Daoy (cell line): ENCODE measurements around the gene CCT6A. TPM values are rescaled to one million over a fixed set of nuclear protein-coding genes. Genes with fewer than 3 reads are reported as not detected.
A peak's percentile ranks its signal among the peaks of the same experiment; 100 is the strongest.
"Not testable (repeated sequence)": the region's sequence is repeated elsewhere in the genome, so short reads cannot be mapped to it uniquely, and the experiment has no call there.

Source experiments
- DNase-seq: peaks from one replicate; pipeline ENCODE4 v3.0.0-alpha.2; 2015; ENCODE audit warnings: low read depth
- total RNA-seq: library from RNA; depleted of rRNA; stranded (reverse); fragments of >200 nt; shearing (Covaris generic); gene quantifications from 2 replicates; pipeline ENCODE4 v1.2.3, GENCODE V29; 2014

The CCT6A gene
- total RNA-seq, 1 experiment from 2014 or later: 1,003 TPM

DNA sequence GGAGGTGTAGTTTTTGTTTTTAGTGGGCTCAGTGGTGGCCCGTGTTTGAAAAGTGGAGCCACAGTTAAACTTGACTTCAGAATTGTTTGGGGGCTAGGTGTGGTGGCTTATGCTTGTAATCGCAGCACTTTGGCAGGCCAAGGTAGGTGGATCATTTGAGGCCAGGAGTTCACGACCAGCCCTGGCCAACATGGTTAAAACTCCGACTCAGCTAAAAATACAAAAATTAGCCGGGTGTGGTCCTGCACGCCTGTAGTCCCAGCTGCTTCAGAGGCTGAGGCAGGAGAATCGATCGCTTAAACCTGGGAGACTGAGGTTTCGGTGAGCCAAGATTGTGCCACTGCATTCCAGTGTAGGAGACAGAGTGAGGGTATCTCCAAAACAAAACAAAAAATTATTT, 1.8 kb downstream of the CCT6A start:
- no peak for DNase-seq

DNA sequence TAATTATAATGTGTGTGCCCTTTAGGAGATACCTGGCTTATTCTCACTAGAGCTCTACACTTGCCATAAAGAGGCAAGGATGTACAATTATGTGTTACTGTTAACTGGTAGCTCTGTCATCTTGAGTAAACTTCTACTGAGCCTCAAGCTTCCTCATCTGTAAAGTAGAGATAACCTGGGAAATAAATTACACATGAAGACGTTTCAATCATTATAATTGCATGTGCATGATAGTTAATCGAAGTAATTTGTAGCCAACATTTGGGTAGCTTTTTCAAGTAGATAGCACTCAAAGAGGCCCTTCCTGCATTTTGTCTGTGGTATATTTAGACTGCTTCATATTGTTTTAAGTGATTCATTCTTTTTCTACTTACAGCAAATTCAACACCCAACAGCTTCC, 2.4 kb downstream of the CCT6A start:
- DNase-seq: no peak

DNA sequence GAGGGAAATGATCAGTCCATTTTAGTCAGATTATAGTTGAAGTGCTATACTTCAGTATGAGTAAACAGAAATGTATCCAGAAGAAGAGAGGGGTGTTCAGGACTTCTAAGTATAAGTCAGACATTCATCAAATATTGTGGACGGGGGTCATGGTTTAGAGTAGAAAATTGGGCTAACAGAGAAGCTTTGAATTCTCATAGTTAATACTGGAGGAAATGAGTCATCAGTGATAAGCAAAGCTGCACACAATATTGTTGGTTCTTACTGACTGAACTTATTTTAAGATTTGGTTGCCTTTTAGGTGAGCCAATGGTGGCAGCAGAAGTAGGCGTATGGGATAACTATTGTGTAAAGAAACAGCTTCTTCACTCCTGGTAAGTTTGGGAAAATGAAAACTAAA, 10.8 kb downstream of the CCT6A start:
- peak; percentile 63 for DNase-seq

DNA sequence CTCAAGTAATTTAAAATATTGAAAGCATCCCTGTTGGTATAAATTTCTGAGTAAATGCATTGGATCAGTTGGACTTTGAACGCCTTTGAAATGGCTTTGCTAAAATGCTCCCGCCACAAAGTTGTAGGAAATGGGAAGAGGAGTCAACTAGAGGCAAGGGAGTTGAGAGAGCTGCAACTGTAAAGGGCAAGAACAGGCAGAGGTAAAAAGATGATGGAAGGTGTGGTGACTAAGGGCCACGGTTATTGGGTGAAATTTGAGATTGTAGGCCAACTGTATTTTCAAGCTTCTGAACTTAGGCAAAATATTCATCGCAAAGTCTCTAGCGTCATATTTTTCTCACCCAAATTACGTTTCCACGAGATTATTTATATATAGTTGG, 11.9 kb downstream of the CCT6A start:
- DNase-seq: no peak

DNA sequence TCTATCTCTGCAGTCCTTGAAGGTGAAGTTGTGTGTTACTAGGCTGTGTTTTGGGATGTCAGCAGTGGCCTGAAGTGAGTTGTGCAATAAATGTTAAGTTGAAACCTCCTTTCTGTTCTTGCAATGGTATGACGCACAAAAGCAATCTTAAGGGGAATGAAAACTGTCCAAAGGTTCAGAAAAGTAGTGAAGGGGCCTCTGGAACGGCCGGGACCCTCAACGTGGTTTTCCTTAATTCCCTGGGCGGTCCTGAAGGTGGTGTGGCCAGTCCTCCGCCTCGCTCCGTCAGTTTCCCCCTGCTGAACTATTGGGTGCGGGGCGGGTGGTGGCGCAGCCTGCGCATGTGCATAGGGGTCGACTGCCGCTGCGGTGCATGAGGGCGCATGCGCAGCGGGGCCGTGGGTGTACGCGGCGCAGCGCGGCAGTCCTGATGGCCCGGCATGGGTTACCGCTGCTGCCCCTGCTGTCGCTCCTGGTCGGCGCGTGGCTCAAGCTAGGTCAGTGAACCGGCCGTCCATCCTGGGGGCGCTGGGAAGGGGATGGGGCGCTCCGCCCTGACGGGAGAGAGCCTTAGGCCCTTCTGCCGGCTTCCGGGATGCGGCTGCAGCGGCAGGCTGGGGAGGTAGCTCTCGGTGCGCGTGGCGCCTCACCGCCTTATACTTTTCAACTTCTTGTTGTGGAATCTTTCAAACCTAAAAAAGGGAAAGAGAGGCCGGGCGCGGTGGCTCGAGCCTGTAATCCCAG, 12.5 kb downstream of the CCT6A start, which contains the start of gene SUMF2:
TSS of gene SUMF2 (plus strand) at position 405 of the 744 bp plus-strand sequence. CDS start at position 431, 26 bp downstream.
- DNase-seq: peak; percentile 99

DNA sequence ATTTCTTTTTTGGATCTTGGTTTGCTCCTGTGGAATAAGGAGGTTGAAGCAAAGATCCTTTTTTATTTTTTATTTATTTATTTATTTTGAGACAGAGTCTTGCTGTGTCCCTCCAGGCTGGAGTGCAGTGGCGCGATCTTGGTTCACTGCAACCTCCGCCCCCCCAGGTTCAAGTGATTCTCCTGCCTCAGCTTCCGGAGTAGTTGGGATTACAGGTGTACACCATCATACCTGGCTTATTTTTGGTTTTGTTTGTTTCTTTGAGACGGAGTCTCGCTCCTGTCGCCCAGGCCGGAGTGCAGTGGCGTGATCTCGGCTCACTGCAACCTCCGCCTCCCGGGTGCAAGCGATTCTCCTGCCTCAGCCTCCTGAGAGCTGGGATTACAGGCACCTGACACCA, 14.8 kb downstream of the CCT6A start:
- not testable (repeated sequence) for DNase-seq

DNA sequence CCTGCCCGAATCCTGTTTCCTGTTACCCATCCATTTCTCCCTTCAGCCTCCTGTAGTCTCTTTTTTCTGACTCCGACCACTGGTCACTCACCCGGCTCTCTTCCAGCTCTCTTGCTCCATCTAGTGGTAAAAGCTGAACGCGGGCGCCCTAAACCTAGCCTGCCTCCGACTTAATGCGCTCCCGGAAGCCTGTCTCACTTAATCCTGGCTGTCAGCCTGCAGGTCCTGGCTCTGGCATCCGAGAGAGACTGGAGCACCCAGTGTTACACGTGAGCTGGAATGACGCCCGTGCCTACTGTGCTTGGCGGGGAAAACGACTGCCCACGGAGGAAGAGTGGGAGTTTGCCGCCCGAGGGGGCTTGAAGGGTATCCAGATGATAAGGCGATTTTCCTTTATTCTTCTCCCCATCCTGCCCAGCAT, 22.8 kb downstream of the CCT6A start:
- peak; percentile 85 for DNase-seq

DNA sequence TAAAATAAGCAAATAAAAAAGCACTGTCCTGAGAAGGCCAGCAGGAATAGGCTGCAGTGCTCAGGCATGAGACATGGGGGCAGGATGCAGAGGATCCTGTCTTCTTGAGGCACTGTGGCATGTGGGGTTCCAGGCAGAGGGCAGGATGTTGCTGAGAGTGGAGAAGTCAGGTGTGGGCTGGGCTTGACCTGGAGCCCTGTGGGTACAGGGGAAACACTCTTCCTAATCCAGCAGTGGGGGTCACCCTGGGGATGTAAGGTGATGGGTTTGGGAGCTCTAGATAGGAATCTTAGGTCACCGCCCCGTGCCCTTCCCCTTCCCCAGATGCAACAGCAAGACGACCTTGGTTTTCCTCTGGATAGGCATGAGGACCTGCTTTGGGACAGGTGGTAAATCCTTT, 26.1 kb downstream of the CCT6A start:
- no peak for DNase-seq

DNA sequence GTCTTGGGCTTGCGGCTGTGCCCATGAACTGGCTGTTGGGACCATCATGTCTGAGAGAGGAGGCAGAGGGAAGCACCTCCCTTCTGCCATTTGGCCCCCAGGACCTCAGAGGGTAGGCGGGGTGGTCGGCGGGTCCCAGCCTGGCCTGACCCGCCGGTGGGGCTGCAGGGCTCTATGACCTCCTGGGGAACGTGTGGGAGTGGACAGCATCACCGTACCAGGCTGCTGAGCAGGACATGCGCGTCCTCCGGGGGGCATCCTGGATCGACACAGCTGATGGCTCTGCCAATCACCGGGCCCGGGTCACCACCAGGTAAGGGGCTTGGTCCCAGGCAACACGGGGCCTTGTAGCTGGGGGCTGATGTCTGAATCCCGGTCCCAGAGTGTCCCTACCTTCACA, 26.6 kb downstream of the CCT6A start:
- no peak for DNase-seq

DNA sequence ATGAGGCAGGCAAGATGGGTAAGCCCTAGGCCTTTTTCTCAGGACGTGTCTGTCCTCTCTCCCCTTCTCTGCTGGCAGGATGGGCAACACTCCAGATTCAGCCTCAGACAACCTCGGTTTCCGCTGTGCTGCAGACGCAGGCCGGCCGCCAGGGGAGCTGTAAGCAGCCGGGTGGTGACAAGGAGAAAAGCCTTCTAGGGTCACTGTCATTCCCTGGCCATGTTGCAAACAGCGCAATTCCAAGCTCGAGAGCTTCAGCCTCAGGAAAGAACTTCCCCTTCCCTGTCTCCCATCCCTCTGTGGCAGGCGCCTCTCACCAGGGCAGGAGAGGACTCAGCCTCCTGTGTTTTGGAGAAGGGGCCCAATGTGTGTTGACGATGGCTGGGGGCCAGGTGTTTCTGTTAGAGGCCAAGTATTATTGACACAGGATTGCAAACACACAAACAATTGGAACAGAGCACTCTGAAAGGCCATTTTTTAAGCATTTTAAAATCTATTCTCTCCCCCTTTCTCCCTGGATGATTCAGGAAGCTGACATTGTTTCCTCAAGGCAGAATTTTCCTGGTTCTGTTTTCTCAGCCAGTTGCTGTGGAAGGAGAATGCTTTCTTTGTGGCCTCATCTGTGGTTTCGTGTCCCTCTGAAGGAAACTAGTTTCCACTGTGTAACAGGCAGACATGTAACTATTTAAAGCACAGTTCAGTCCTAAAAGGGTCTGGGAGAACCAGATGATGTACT, 28.1 kb downstream of the CCT6A start:
- peak; percentile 39 for DNase-seq

DNA sequence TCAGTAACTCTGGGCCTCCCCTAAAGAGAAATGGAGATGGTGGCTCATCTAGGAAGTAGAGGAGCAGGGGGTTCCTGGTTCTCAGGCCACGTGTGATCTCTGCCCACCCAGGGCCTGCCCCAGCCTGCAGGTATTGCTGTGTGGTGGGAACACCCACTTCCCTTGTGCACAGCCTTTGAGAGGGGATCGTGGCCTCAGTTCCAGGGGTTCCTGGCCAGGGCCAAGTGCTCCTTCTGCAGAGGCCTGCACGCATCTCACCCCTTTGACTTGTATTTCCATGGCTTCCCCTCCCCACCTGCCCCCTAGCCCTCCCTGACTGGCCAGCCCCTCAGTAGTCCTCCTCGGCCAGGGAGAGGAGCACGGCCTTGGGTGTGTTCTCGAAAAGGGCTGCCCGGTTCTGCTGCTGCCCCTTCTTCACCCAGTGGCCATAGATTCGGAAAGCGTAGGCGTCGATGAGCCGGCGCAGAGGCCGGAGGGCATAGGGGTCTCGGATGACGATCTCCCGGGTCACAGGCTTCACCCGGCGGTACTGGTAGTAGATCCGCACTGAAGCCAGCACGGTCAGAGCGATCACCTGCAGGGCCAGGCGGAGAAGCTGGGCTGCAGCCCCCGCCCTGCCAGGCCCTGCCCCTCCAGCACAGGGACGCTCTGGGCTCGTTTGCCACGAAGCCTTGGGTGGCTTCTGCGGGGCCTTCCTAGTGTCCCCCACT, 29.3 kb downstream of the CCT6A start:
- not testable (repeated sequence) for DNase-seq

DNA sequence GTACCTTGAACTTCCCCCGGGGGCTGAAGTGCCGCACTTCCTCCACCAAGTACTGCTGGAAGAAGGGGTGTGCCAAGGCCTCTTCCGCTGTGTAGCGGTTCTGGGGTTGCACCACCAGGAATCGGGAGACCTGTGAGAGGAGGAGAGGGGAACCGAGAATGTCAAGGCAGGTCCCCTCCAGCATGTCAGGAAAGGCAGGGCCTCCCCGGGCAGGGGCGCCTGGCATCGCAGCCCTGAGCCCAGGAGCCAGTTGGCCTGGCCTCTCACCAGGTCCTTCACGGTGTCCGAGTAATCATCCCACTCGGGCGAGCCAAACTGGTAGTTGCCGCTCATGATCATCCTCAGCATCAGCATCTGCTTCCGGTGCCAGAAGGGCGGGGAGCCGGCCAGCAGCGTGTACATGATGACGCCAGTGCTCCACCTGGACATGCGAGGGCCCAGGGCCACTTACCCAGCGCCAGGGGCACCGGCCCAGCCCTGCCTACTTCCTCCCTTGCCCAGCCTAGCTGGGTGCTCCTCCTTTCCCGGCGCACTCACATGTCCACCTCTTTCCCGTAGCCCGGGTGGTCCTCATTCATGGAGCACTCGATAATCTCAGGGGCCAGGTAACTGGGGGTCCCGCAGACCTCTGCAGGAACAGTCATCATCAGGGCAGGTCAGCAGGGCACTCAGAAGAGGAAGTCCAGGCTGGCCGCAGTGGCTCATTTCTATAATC, 30.2 kb downstream of the CCT6A start:
- DNase-seq: no peak

DNA sequence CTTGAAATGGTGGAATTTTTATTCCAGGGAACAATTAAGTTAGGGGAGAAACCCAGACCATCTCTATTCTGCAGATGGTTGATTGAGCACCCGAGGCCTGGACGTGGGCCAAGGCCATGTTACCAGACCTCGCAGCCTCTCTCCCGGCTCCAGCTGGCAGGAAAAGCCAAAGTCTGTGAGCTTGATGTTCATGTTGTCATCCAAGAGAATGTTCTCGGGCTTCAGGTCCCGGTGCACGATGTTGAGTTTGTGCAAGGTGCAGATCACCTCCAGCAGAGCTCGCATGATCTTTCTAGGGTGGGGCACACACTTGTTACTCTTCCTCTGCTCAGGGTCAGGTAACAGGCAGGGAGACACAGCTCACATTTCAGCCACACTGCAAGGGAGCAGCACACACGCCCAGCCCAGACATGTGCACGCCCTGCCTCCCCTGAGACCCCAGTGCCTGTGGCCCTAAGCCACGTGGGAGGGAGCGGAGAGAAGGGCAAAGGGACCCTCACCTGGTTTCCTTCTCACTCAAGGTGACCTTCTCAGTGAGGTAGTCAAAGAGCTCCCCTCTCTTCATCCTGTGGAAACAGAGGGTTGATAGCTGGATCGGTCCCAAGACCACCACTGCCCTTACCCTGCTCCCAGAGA, 31.7 kb downstream of the CCT6A start:
- no peak for DNase-seq

DNA sequence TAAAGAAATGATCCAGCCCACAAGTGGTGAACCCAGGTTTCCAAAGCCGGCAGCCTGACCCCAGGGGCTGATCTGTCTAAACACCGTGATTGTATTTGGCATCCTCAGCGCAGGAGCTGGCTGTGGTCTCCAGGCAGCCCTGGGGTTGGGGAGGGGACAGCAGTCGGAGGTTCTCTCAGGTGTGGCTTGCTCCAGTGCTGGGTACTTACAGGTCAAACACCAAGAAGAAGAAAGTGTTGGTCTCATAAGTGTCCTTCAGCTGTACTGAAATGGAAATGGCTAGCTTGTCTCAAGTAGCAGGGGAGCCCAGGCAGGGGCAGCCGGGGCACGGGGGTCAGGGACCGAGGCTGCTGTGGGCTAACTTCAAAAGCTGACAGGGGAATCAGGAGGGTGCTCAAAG, 35.2 kb downstream of the CCT6A start:
- no peak for DNase-seq

DNA sequence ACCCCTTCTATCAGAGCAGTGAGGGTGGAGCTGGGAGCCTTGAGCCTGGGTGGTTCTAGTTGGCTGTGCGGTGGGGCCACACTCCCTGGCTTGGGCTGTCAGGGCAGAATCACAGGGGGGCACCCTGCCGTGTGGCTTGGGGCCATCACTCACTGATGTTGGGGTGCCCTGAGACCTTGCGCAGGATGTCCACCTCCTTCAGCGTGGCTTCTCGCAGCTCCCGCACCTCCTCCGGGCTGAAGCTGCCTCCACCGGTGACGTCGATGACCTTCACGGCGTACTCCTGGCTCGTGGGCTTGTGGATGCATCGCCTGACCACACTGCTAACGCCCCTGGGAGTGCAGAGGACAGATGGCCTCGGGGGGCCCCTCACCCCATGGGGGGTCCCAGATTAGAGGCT, 35.9 kb downstream of the CCT6A start:
- no peak for DNase-seq

DNA sequence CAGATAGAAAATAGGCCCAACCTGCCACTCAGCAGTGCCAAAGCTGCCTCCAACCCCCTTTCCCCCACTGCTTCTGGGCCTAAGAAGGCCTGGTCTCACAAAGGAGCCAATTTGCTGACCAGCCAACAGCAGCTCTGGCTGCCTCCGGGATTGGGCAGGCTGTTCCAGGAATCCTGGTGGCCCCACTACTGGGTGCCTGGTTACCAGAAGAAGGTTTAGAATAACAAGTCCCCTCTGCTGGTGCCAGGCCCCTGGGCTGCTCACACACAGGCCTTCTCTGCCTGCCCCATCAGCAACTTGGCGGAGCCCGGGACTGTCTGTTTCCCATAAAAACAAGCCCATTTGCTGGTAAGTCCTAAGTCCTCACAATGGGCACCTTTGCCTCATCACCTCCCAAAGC, 40.0 kb downstream of the CCT6A start:
- DNase-seq: no peak

DNA sequence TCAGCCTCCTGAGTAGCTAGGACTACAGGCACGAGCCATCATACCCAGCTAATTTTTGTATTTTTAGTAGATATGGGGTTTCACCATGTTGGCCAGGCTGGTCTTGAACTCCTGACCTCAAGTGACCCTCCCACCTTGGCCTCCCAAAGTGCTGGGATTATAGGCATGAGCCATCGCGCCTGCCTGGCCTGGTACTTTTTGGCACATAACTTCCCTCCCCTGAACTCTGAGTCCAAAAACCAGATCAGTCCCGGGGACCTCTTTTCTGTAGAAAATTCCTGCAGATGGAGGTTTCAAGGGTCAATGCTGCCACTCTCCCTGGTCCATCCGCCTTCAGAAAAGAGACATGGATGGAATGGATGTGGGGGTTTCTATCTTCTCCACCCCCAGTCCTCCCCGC, 40.8 kb downstream of the CCT6A start:
- not testable (repeated sequence) for DNase-seq

DNA sequence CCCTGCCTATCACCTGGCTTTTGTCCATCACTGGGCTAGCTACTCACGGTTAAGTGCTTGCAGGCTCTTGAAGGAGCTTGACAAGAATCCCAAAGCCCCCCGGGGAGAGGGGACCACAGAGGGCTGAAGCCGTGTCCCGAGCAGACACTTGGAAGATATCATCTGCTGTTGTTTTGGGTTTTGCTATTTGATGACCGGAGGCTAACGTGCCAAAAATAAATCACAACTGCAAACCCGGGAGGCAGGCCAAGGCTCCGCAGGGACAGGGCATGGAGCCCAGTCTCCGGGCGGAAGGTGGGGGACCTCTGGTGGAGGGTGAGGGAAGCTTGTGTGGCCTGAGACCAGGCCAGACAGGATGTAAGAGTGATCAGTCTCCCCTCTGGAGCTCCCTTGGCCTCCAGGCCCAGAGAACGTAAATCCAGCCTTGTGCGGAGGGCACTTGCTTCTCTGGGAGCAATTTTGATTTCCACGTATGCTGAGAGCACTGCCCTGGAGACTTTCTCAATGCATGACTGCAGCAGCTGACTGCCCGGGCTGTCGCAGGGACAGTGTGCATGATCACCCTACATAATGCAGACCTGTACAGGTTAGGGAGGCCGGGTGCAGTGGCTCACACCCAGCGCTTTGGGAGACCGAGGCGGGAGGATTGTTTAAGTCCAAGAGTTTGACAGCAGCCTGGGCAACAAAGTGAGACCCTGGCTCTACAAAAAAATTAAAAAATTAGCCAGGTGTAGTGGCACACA, 41.4 kb downstream of the CCT6A start, which contains the start of gene PHKG1:
TSS of gene PHKG1 (minus strand) at position 164 of the 743 bp plus-strand sequence. CDS start 4,011 bp downstream, outside the sequence.
- peak; percentile 86 for DNase-seq

DNA sequence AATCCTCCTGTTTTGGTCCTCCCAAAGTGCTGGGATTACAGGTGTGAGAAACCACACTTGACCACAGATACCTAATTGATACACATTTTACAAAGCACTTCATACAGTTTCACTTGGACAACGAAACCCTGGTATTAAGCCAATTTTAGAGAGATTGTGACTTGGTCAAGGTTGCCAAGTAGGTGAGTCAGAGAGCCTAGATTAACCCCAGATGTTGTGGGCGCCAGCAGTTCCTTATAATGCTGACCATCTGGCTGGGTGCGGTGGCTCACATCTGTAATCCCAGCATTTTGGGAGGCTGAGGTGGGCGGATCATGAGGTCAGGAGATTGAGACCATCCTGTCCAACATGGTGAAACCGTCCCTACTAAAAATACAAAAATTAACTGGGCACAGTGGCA, 46.1 kb downstream of the CCT6A start:
- DNase-seq: peak; percentile 82

DNA sequence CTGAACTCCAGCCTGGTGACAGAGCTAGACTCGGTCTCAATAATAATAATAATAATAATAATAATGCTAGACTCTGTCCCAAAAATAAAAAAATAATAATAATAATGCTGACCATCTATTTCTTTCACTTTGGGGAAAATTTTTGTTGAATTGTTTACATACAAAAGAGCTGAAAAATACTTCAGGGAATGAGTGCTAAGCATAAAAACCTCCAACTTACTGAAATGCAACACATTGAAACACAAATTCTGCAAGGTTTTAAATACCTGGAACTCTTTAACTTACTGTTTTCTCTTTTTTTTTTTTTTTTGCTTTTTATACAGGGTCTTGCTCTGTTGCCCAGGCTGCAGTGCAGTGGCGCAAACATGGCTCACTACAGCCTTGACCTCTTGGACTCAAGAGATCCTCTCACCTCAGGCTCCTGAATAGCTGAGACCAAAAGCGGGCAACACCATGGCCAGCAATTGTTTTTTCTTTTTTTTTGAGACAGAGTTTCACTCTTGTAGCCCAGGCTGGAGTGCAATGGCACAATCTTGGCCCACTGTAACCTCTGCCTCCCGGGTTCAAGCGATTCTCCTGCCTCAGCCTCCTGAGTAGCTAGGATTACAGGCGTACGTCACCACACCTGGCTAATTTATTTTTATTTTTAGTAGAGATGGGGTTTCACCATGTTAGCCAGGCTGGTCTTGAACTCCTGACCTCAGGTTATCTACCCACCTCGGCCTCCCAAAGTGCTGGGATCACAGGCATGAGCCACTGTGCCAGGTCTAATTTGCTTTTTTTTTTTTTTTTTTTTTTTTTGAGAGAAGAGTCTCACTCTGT, 46.8 kb downstream of the CCT6A start:
- DNase-seq: not testable (repeated sequence)
